HEK293 (cell line): ENCODE results near the gene PID1.

Source experiments
- CTCF ChIA-PET: fragments of 350-600 bp; formaldehyde crosslinking; extraction: SDS; loops from one replicate; lab custom pipeline; 2021; ENCODE audit warnings: antibody characterized with exemption; lab: Yijun Ruan, JAX
- POLR2A ChIA-PET: fragments of 300-600 bp; formaldehyde crosslinking; extraction: SDS; loops from one replicate; lab custom pipeline; 2020; ENCODE audit warnings: antibody characterized with exemption, inconsistent platforms; lab: Yijun Ruan, JAX
- H3K27ac ChIP-seq: fragments of 200-500 bp; sonication (Bioruptor generic); 2 replicates; pipeline ENCODE4 v1.5.1; 2014; ENCODE audit warnings: low read depth, low read length, control low read depth, inconsistent platforms; ENCODE audit errors: extremely low read depth
- H3K36me3 ChIP-seq, 2 experiments: fragments of 200-500 bp in 1 of 2; sonication (Bioruptor generic) in 1 of 2; 1 replicate in 1 of 2; 2 replicates in 1 of 2; pipeline ENCODE4 v1.5.1; 2014 to 2017; ENCODE audit warnings: inconsistent platforms in 2 of 2, low read length in 2 of 2; ENCODE audit not compliant: control insufficient read depth in 2 of 2, insufficient read depth in 1 of 2
- H3K4me1 ChIP-seq: fragments of 200-500 bp; sonication (Bioruptor generic); 2 replicates; pipeline ENCODE4 v1.5.1; 2014; ENCODE audit warnings: mild to moderate bottlenecking, low read length, inconsistent platforms; ENCODE audit not compliant: control insufficient read depth, insufficient read depth
- H3K4me3 ChIP-seq: 2 replicates; pipeline ENCODE4 v1.5.1; 2011; ENCODE audit warnings: low read depth, mild to moderate bottlenecking, control low read depth, low read length, moderate library complexity
- H3K9me3 ChIP-seq: fragments of 200-500 bp; sonication (Bioruptor generic); 2 replicates; pipeline ENCODE4 v1.5.1; 2014; ENCODE audit warnings: low read depth, low read length, inconsistent platforms; ENCODE audit not compliant: control insufficient read depth, insufficient read depth
- GFI1B ChIP-seq: fragments of 450-650 bp; formaldehyde crosslinking; IDR thresholded peaks from 2 replicates; pipeline ENCODE4 v1.5.1; 2016; ENCODE audit warnings: missing biosample characterization, missing genetic modification characterization
- HOXC10 ChIP-seq: sonication (generic); formaldehyde crosslinking; IDR thresholded peaks from 2 replicates; pipeline ENCODE4 v1.8.1; 2023; ENCODE audit warnings: mild to moderate bottlenecking, missing genetic modification reagents
- HOXD13 ChIP-seq: sonication (generic); formaldehyde crosslinking; IDR thresholded peaks from 2 replicates; pipeline ENCODE4 v1.8.0; 2022; ENCODE audit warnings: missing genetic modification reagents, borderline replicate concordance
- KLF16 ChIP-seq: fragments of 450-650 bp; formaldehyde crosslinking; IDR thresholded peaks from 2 replicates; pipeline ENCODE4 v1.5.1; 2017; ENCODE audit warnings: missing biosample characterization, missing genetic modification characterization
- RBAK ChIP-seq: fragments of 450-650 bp; formaldehyde crosslinking; IDR thresholded peaks from 2 replicates; pipeline ENCODE4 v1.5.1; 2016; ENCODE audit warnings: missing biosample characterization, missing genetic modification characterization
- YY1 ChIP-seq: fragments of 450-650 bp; formaldehyde crosslinking; IDR thresholded peaks from 2 replicates; pipeline ENCODE4 v1.5.1; 2018; ENCODE audit warnings: missing biosample characterization, missing genetic modification characterization
- ZNF121 ChIP-seq: fragments of 450-650 bp; formaldehyde crosslinking; IDR thresholded peaks from 2 replicates; pipeline ENCODE4 v1.5.1; 2016; ENCODE audit warnings: missing biosample characterization, missing genetic modification characterization
- ZNF146 ChIP-seq: fragments of 450-650 bp; formaldehyde crosslinking; IDR thresholded peaks from 2 replicates; pipeline ENCODE4 v1.5.1; 2016; ENCODE audit warnings: missing biosample characterization, missing genetic modification characterization
- ZNF214 ChIP-seq: fragments of 450-650 bp; formaldehyde crosslinking; IDR thresholded peaks from 2 replicates; pipeline ENCODE4 v1.5.1; 2017; ENCODE audit warnings: missing biosample characterization, mild to moderate bottlenecking, missing genetic modification characterization, borderline replicate concordance
- ZNF223 ChIP-seq: fragments of 450-650 bp; formaldehyde crosslinking; IDR thresholded peaks from 2 replicates; pipeline ENCODE4 v1.5.1; 2016; ENCODE audit warnings: missing biosample characterization, missing genetic modification characterization
- ZNF335 ChIP-seq: fragments of 450-650 bp; formaldehyde crosslinking; conservative IDR thresholded peaks from 2 replicates; pipeline ENCODE4 v1.5.1; 2016; ENCODE audit warnings: missing biosample characterization, missing genetic modification characterization
- ZNF341 ChIP-seq: fragments of 450-650 bp; formaldehyde crosslinking; IDR thresholded peaks from 2 replicates; pipeline ENCODE4; 2016; ENCODE audit warnings: low read depth, missing biosample characterization, missing genetic modification characterization
- ZNF350 ChIP-seq: fragments of 450-650 bp; formaldehyde crosslinking; IDR thresholded peaks from 2 replicates; pipeline ENCODE4 v1.5.0; 2017; ENCODE audit warnings: missing biosample characterization, mild to moderate bottlenecking, missing genetic modification characterization
- ZNF501 ChIP-seq: fragments of 450-650 bp; formaldehyde crosslinking; IDR thresholded peaks from 2 replicates; pipeline ENCODE4 v1.5.1; 2016; ENCODE audit warnings: missing biosample characterization, missing genetic modification characterization
- ZNF544 ChIP-seq: fragments of 450-650 bp; formaldehyde crosslinking; IDR thresholded peaks from 2 replicates; pipeline ENCODE4 v1.5.0; 2017; ENCODE audit warnings: missing biosample characterization, missing genetic modification characterization
- ZNF548 ChIP-seq: fragments of 450-650 bp; formaldehyde crosslinking; IDR thresholded peaks from 2 replicates; pipeline ENCODE4 v1.5.1; 2016; ENCODE audit warnings: missing biosample characterization, missing genetic modification characterization
- ZNF555 ChIP-seq: fragments of 450-650 bp; formaldehyde crosslinking; conservative IDR thresholded peaks from 2 replicates; pipeline ENCODE4 v1.5.1; 2017; ENCODE audit warnings: missing biosample characterization, mild to moderate bottlenecking, missing genetic modification characterization, inconsistent platforms
- ZNF558 ChIP-seq: fragments of 450-650 bp; formaldehyde crosslinking; IDR thresholded peaks from 2 replicates; pipeline ENCODE4 v1.5.1; 2016; ENCODE audit warnings: missing biosample characterization, missing genetic modification characterization
- ZNF560 ChIP-seq: fragments of 450-650 bp; formaldehyde crosslinking; IDR thresholded peaks from 2 replicates; pipeline ENCODE4 v1.5.1; 2017; ENCODE audit warnings: missing biosample characterization, missing genetic modification characterization, borderline replicate concordance
- ZNF585B ChIP-seq: fragments of 450-650 bp; formaldehyde crosslinking; IDR thresholded peaks from 2 replicates; pipeline ENCODE4 v1.5.1; 2016; ENCODE audit warnings: missing biosample characterization, missing genetic modification characterization
- ZNF600 ChIP-seq: fragments of 450-650 bp; formaldehyde crosslinking; IDR thresholded peaks from 2 replicates; pipeline ENCODE4 v1.5.1; 2016; ENCODE audit warnings: missing biosample characterization, missing genetic modification characterization
- ZNF677 ChIP-seq: fragments of 450-650 bp; IDR thresholded peaks from 2 replicates; pipeline ENCODE4 v1.5.0; 2018; ENCODE audit warnings: missing biosample characterization, mild to moderate bottlenecking, missing genetic modification characterization, moderate library complexity
- ZNF707 ChIP-seq: fragments of 450-650 bp; formaldehyde crosslinking; IDR thresholded peaks from 2 replicates; pipeline ENCODE4 v1.5.1; 2016; ENCODE audit warnings: missing biosample characterization, missing genetic modification characterization
- ZNF776 ChIP-seq: fragments of 450-650 bp; formaldehyde crosslinking; IDR thresholded peaks from 2 replicates; pipeline ENCODE4 v1.5.0; 2017; ENCODE audit warnings: missing biosample characterization, missing genetic modification characterization, borderline replicate concordance
- TF ChIP-seq, protein P1 (sequence below): fragments of 450-650 bp; formaldehyde crosslinking; IDR thresholded peaks from 2 replicates; pipeline ENCODE4 v1.5.1; 2016; ENCODE audit warnings: missing biosample characterization, missing genetic modification characterization
- TF ChIP-seq, protein P2 (sequence below): fragments of 450-650 bp; formaldehyde crosslinking; IDR thresholded peaks from 2 replicates; pipeline ENCODE4 v1.5.1; 2016; ENCODE audit warnings: missing biosample characterization, missing genetic modification characterization

PID1 gene

DNA sequence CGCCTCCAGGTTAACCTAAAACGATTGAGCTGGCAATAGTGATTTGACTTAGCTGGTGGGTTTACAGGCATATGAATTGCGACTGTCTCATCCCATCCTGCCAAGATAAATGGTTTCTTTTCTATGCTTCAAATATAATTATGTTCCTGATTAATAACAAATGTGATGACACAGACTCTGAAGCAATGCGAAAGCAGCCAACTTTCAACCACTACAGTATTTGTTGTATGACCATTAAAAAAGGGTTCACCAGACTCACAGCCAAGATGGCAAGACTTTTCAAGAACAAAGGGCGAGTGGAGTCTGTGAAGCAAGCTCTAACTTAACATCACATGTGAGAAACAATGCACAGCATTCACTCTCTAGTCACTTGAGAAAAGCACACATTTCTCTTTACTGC lies 186.6 kb downstream of the PID1 start:
- CTCF ChIA-PET, result interaction anchor here (0.7 to 1.1 kb wide), 2 partner anchors 54 to 502 kb away, joined by 3 read pairs; no protein-coding TSS in a partner anchor
- POLR2A ChIA-PET, result no interaction called here
- TF ChIP-seq ZNF548 (tag by site-specific recombination) (no peak), ZNF560 (no peak), ZNF214 (tag by site-specific recombination) (no peak), ZNF558 (tag by site-specific recombination) (no peak), ZNF350 (tag by site-specific recombination) (no peak), ZNF501 (no peak), ZNF544 (no peak), ZNF776 (no peak), ZNF585B (no peak)
- no peak overlapping the region for H3K27ac ChIP-seq
- no peaks in the 10 kb centered on the region for H3K4me1 ChIP-seq
- no peaks in the 10 kb centered on the region for H3K36me3 ChIP-seq
- no peaks in the 10 kb centered on the region for H3K9me3 ChIP-seq
- no peak overlapping the region for H3K4me3 ChIP-seq

DNA sequence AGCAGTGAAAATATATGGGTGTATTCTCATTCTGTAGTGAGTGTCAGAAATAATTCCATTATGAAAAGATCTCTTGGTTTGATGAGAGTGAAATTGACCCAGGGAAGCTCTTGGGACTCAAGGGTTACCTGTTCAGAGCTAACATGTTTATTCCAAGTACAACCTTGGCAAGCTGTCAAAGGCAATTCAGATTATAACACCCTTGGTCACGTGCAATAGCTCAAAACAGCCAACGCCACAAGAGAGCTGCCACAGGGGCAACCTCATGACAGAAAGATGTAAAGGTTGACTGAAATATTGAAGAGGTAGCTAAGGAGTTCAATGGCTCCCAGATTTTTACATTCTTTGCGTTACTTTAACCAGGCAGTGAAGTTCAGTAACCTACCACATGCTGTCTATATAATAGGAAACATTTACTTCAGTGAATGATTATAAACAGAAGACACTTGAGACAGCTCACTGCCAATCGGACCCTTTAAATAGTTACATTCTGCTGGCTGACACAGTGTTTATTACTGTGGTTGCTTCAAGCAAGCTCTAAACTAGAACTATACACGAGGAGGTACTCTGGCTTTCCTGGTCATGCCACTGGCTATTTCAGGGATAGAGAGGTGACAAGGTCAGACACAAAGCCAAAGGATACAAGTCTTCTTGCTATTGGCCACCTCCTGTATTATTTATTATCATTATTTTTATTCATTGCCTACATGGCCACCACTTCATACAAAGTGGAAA lies 187.3 kb downstream of the PID1 start:
- H3K27ac ChIP-seq, result no peak overlapping the region
- H3K4me3 ChIP-seq, result no peak overlapping the region
- no peaks in the 10 kb centered on the region for H3K4me1 ChIP-seq
- POLR2A ChIA-PET, result no interaction called here
- CTCF ChIA-PET, result interaction anchor here (0.6 kb wide), 1 partner anchor 86 kb away, joined by 3 read pairs; no protein-coding TSS in a partner anchor
- H3K9me3 ChIP-seq, result no peaks in the 10 kb centered on the region
- TF ChIP-seq ZNF335 (tag by site-specific recombination) (no peak), ZNF341 (tag by site-specific recombination) (no peak), ZNF501 (no peak), YY1 (tag by site-specific recombination) (no peak)
- H3K36me3 ChIP-seq, result no peaks in the 10 kb centered on the region

DNA sequence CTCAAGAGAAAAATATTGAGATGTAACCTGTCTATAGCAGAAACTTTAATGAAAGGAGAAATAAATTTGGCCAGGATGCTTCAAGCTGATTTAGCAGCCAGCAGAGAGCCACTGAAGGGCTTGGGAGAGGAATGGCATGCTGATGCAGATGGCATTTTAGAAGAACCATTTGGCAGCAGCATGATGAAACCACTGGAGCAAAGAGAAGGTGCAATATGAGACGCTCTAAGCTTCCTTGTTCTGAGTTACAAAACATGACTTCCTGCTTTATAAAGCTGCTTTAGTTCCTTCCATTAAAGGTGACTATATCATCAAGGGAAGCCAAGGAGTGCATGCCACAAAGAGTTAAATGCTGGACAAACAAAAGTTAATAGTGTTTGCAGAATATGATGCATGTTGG lies 189.7 kb downstream of the PID1 start:
- Histone ChIP-seq H3K36me3 (no peaks in the 10 kb centered on the region), H3K9me3 (no peaks in the 10 kb centered on the region)
- POLR2A ChIA-PET, result no interaction called here
- TF ChIP-seq ZNF146 (tag by site-specific recombination) (no peak), KLF16 (tag by site-specific recombination) (no peak), ZNF707 (no peak), HOXD13 (CRISPR knock-in tag) (no peak), HOXC10 (no peak), ZNF600 (tag by site-specific recombination) (no peak), GFI1B (tag by site-specific recombination) (no peak), ZNF223 (tag by site-specific recombination) (no peak), ZNF555 (tag by site-specific recombination) (no peak), ZNF677 (tag by site-specific recombination) (no peak), RBAK (tag by site-specific recombination) (no peak), ZNF121 (tag by site-specific recombination) (no peak)
- TF ChIP-seq, protein P1, sequence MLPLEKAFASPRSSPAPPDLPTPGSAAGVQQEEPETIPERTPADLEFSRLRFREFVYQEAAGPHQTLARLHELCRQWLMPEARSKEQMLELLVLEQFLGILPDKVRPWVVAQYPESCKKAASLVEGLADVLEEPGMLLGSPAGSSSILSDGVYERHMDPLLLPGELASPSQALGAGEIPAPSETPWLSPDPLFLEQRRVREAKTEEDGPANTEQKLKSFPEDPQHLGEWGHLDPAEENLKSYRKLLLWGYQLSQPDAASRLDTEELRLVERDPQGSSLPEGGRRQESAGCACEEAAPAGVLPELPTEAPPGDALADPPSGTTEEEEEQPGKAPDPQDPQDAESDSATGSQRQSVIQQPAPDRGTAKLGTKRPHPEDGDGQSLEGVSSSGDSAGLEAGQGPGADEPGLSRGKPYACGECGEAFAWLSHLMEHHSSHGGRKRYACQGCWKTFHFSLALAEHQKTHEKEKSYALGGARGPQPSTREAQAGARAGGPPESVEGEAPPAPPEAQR (tag by site-specific recombination), result no peak
- TF ChIP-seq, protein P2, sequence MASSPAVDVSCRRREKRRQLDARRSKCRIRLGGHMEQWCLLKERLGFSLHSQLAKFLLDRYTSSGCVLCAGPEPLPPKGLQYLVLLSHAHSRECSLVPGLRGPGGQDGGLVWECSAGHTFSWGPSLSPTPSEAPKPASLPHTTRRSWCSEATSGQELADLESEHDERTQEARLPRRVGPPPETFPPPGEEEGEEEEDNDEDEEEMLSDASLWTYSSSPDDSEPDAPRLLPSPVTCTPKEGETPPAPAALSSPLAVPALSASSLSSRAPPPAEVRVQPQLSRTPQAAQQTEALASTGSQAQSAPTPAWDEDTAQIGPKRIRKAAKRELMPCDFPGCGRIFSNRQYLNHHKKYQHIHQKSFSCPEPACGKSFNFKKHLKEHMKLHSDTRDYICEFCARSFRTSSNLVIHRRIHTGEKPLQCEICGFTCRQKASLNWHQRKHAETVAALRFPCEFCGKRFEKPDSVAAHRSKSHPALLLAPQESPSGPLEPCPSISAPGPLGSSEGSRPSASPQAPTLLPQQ (tag by site-specific recombination), result no peak
- TF ChIP-seq, all 188 proteins: peak for 0
- CTCF ChIA-PET, result no interaction called here
- Histone ChIP-seq H3K4me3 (no peak overlapping the region), H3K27ac (no peak overlapping the region), H3K4me1 (no peaks in the 10 kb centered on the region)
